GM12878 (cell line): ENCODE measurements around the gene DBN1. TPM values are rescaled to one million over a fixed set of nuclear protein-coding genes. Genes with fewer than 3 reads are reported as not detected.
A peak's percentile ranks its signal among the peaks of the same experiment; 100 is the strongest.

ENCODE experiments used
- ATAC-seq: fragments of 200-7000 bp; cut with Tn5 transposase; 3 replicates; pipeline ENCODE4 v1.9.1; 2020; ENCODE audit warnings: mild to moderate bottlenecking, moderate library complexity
- BruUV-seq: library from RNA; stranded (reverse); fragments of 400-500 nt; replicated peaks from 2 replicates; lab custom pipeline; 2021; lab: Mats Ljungman, UMichigan
- CTCF ChIA-PET: fragments of 300-600 bp; sonication (Branson Sonifier 250); formaldehyde crosslinking; extraction: SDS; loops from one replicate; lab custom pipeline; 2021; ENCODE audit warnings: inconsistent platforms; lab: Yijun Ruan, JAX
- POLR2A ChIA-PET: fragments of 350-600 bp; formaldehyde crosslinking; extraction: SDS; loops from one replicate; lab custom pipeline; 2021; ENCODE audit warnings: inconsistent platforms; lab: Charles Lee
- RAD21 ChIA-PET: fragments of 300-600 bp; sonication (Branson Sonifier 250); formaldehyde crosslinking; loops from one replicate; lab custom pipeline; 2023; ENCODE audit warnings: antibody characterized with exemption; ENCODE audit not compliant: unreplicated experiment; lab: Charles Lee
- SMC1A ChIA-PET: fragments of 300-600 bp; sonication (Branson Sonifier 250); formaldehyde crosslinking; loops from one replicate; lab custom pipeline; 2023; ENCODE audit not compliant: unreplicated experiment, uncharacterized antibody; lab: Charles Lee
- DNase-seq: peaks from one replicate; pipeline ENCODE4 v3.0.0-alpha.2; 2011; ENCODE audit warnings: low read depth, low spot score
- FAIRE-seq: peaks from 3 replicates; lab custom pipeline; 2011; peaks lifted over from hg19 to GRCh38; lab: Jason Lieb, UNC
- H2AFZ ChIP-seq: 2 replicates; pipeline ENCODE4 v1.6.0; 2011; ENCODE audit warnings: low read depth, low read length, control low read depth; ENCODE audit not compliant: control insufficient read depth
- H3K27ac ChIP-seq: 2 replicates; pipeline ENCODE4 v1.5.1; 2011; ENCODE audit warnings: control low read depth; ENCODE audit not compliant: control insufficient read depth, insufficient read depth
- H3K27me3 ChIP-seq, 2 experiments: replicated peaks in 1 of 2; 2 replicates each; pipeline versions ENCODE4 v1.6.0 to v1.6.1; 2011; ENCODE audit warnings: low read length in 1 of 2; ENCODE audit not compliant: control insufficient read depth in 2 of 2, insufficient read depth in 2 of 2
- H3K36me3 ChIP-seq, 2 experiments: 2 replicates each; pipeline ENCODE4 v1.5.1; 2011; ENCODE audit warnings: low read length in 1 of 2; ENCODE audit not compliant: control insufficient read depth in 2 of 2, insufficient read depth in 2 of 2
- H3K4me1 ChIP-seq: 2 replicates; pipeline ENCODE4 v1.6.1; 2011; ENCODE audit warnings: mild to moderate bottlenecking, low read length, moderate library complexity, mixed read lengths; ENCODE audit not compliant: control insufficient read depth, insufficient read depth
- H3K4me2 ChIP-seq: 2 replicates; pipeline ENCODE4 v1.6.0; 2011; ENCODE audit warnings: control low read depth; ENCODE audit not compliant: control insufficient read depth, insufficient read depth
- H3K4me3 ChIP-seq: fragments of 200-600 bp; sonication (generic); 2 replicates; pipeline ENCODE4 v1.5.1; 2016
- H3K79me2 ChIP-seq: 2 replicates; pipeline ENCODE4 v1.6.0; 2011; ENCODE audit warnings: low read length; ENCODE audit not compliant: control insufficient read depth, insufficient read depth
- H3K9ac ChIP-seq: 2 replicates; pipeline ENCODE4 v1.8.0; 2011; ENCODE audit warnings: low read length, control low read depth, mixed read lengths; ENCODE audit not compliant: control insufficient read depth, insufficient read depth
- H3K9me3 ChIP-seq: replicated peaks from 3 replicates; pipeline ENCODE4 v1.5.1; 2011; ENCODE audit warnings: mild to moderate bottlenecking, low read length; ENCODE audit not compliant: control insufficient read depth, insufficient read depth
- H4K20me1 ChIP-seq: 2 replicates; pipeline ENCODE4 v1.6.0; 2011; ENCODE audit not compliant: control insufficient read depth, insufficient read depth
- CTCF ChIP-seq, 3 experiments: IDR thresholded peaks in 2 of 3; conservative IDR thresholded peaks in 1 of 3; 2 replicates each; pipeline ENCODE4 v1.5.1; 2011; ENCODE audit warnings: low read depth in 3 of 3, low read length in 3 of 3, mild to moderate bottlenecking in 3 of 3, control low read depth in 2 of 3, moderate library complexity in 2 of 3, inconsistent platforms in 1 of 3, mixed read lengths in 1 of 3; ENCODE audit not compliant: control insufficient read depth in 2 of 3, insufficient read depth in 1 of 3; ENCODE audit errors: extremely low read depth in 1 of 3
- FOXM1 ChIP-seq: IDR thresholded peaks from 2 replicates; pipeline ENCODE4 v1.6.1; 2012; ENCODE audit warnings: low read depth, mild to moderate bottlenecking, inconsistent platforms, low read length, moderate library complexity
- MYB ChIP-seq: fragments of 150-350 bp; IDR thresholded peaks from 2 replicates; pipeline ENCODE4 v1.6.1; 2014; ENCODE audit warnings: mild to moderate bottlenecking, low read depth, low read length, borderline replicate concordance
- POLR2AphosphoS2 ChIP-seq: IDR thresholded peaks from 2 replicates; pipeline ENCODE4 v1.6.1; 2011; ENCODE audit warnings: low read depth, mild to moderate bottlenecking, low read length, improper control_type of control experiment, moderate library complexity
- POU2F2 ChIP-seq: IDR thresholded peaks from 3 replicates; pipeline ENCODE4 v1.6.1; 2011; ENCODE audit warnings: low read depth, mild to moderate bottlenecking, low read length, borderline replicate concordance
- SIN3A ChIP-seq: IDR thresholded peaks from 2 replicates; pipeline ENCODE4 v1.6.1; 2012; ENCODE audit warnings: low read depth, low read length, improper control_type of control experiment
- TAF1 ChIP-seq: IDR thresholded peaks from 2 replicates; pipeline ENCODE4 v1.6.1; 2011; ENCODE audit warnings: mild to moderate bottlenecking, low read depth, low read length, borderline replicate concordance
- WRNIP1 ChIP-seq: IDR thresholded peaks from 2 replicates; pipeline ENCODE4 v1.6.1; 2011; ENCODE audit warnings: low read depth, low read length, improper control_type of control experiment, borderline replicate concordance
- WGBS: methylation state at CpG from one replicate; pipeline ENCODE4 v1.1.6; 2016; ENCODE audit warnings: low lambda C conversion rate; ENCODE audit not compliant: insufficient replicate concordance, insufficient coverage; ENCODE audit errors: missing lambda C conversion rate; 5-methylcytosine and 5-hydroxymethylcytosine counted together
- in situ Hi-C: fragments of 300-500 bp; cut with MboI; formaldehyde crosslinking; loops from 9 replicates; pipeline ENCODE4 v1.14.3; 2018; ENCODE audit warnings: mixed read lengths
- intact Hi-C: fragments of 100-400 bp; cut with micrococcal nuclease; formaldehyde crosslinking; loops from one replicate; pipeline ENCODE4 v1.14.2; 2022; ENCODE audit not compliant: unreplicated experiment
- polyA plus RNA-seq, 11 experiments: library from polyadenylated mRNA; depleted of rRNA in 4 of 11; unstranded in 6 of 11; stranded (reverse) in 5 of 11; fragments of >200 nt; fragmentation: Nextera tagmentation in 4 of 11; fragmentation: Illumina TruSeq in 1 of 11; extraction: Ambion mirVana in 4 of 11; extraction: Trizol in 1 of 11; gene quantifications; 1 replicate in 1 of 11; 2 replicates in 10 of 11; pipeline versions ENCODE4 v1.2.1 to v1.2.3, GENCODE V29; 2011 to 2016; ENCODE audit warnings: inconsistent platforms in 2 of 11, missing spikeins in 2 of 11, low read depth in 1 of 11
- total RNA-seq, 4 experiments: library from RNA; depleted of rRNA in 3 of 4; stranded (reverse); fragments of >200 nt in 3 of 4; fragmentation: Illumina TruSeq in 1 of 4; extraction: Trizol in 1 of 4; gene quantifications; 2 replicates each; pipeline versions ENCODE4 v1.2.1 to v1.2.3, GENCODE V29; 2013 to 2021
- TF ChIP-seq, protein P1 (sequence below): fragments of 450-650 bp; IDR thresholded peaks from 2 replicates; pipeline ENCODE4 v1.6.1; 2017; ENCODE audit warnings: mild to moderate bottlenecking, moderate library complexity
- TF ChIP-seq, protein P2 (sequence below): IDR thresholded peaks from 2 replicates; pipeline ENCODE4 v1.6.1; 2012; ENCODE audit warnings: improper control_type of control experiment, low read depth, low read length; ENCODE audit not compliant: insufficient replicate concordance

Gene DBN1
- total and polyA plus RNA-seq, 10 of the 15 experiments (the other 5 are each of a cell fraction or from before 2014, with no cell fraction given) = 0.18 to 81.0 (median 27.9) TPM

- intact Hi-C loops (loop anchor here (5.0 to 10.0 kb wide), 2 partner anchors 95 to 393 kb away; partner anchors contain the start of gene B4GALT7), in situ Hi-C loops (no loop called here)
- ATAC-seq = peak; percentile 31
- Histone ChIP-seq H3K4me3 (peak overlapping the region; percentile 87), H3K9me3 (no peaks in the 10 kb centered on the region), H3K4me1 (peaks cover 50% of the 10 kb centered on the region), H3K79me2 (peaks cover 35% of the 10 kb centered on the region), H3K4me2 (peak overlapping the region; percentile 97), H3K36me3 (peaks cover 13 to 34% of the 10 kb centered on the region in 2 experiments; a peak in 3 of 4 replicates), H3K9ac (peak overlapping the region; percentile 90), H3K27me3 (no peaks in the 10 kb centered on the region), H2AFZ (no peak overlapping the region; the same call in 1 of the 2 replicates), H4K20me1 (no peaks in the 10 kb centered on the region), H3K27ac (peak overlapping the region; percentile 87)
- DNase-seq = no peak
- RAD21 ChIA-PET = interaction anchor here (1.0 to 3.4 kb wide), 9 partner anchors 10 to 198 kb away, joined by 3 to 17 read pairs (median 5); partner anchors contain the start of genes PDLIM7 and TMED9
- no TSS peak for BruUV-seq
- POLR2A ChIA-PET = interaction anchor here (0.7 to 3.5 kb wide), 8 partner anchors 9 to 195 kb away, joined by 3 to 19 read pairs (median 4); partner anchors contain the start of genes DDX41 and PDLIM7
- peak; percentile 91 for FAIRE-seq
- WGBS = 11% methylated on average over 17 of the region's 17 CpGs
- CTCF ChIA-PET = interaction anchor here (1.0 to 6.2 kb wide), 9 partner anchors 10 to 198 kb away, joined by 3 to 38 read pairs (median 17); partner anchors contain the start of gene PDLIM7
- SMC1A ChIA-PET = interaction anchor here (0.8 to 2.4 kb wide), 9 partner anchors 10 to 198 kb away, joined by 3 to 10 read pairs (median 5); partner anchors contain the start of gene PDLIM7
- TF ChIP-seq, protein P1, sequence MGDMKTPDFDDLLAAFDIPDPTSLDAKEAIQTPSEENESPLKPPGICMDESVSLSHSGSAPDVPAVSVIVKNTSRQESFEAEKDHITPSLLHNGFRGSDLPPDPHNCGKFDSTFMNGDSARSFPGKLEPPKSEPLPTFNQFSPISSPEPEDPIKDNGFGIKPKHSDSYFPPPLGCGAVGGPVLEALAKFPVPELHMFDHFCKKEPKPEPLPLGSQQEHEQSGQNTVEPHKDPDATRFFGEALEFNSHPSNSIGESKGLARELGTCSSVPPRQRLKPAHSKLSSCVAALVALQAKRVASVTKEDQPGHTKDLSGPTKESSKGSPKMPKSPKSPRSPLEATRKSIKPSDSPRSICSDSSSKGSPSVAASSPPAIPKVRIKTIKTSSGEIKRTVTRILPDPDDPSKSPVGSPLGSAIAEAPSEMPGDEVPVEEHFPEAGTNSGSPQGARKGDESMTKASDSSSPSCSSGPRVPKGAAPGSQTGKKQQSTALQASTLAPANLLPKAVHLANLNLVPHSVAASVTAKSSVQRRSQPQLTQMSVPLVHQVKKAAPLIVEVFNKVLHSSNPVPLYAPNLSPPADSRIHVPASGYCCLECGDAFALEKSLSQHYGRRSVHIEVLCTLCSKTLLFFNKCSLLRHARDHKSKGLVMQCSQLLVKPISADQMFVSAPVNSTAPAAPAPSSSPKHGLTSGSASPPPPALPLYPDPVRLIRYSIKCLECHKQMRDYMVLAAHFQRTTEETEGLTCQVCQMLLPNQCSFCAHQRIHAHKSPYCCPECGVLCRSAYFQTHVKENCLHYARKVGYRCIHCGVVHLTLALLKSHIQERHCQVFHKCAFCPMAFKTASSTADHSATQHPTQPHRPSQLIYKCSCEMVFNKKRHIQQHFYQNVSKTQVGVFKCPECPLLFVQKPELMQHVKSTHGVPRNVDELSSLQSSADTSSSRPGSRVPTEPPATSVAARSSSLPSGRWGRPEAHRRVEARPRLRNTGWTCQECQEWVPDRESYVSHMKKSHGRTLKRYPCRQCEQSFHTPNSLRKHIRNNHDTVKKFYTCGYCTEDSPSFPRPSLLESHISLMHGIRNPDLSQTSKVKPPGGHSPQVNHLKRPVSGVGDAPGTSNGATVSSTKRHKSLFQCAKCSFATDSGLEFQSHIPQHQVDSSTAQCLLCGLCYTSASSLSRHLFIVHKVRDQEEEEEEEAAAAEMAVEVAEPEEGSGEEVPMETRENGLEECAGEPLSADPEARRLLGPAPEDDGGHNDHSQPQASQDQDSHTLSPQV = no peak
- TF ChIP-seq POLR2AphosphoS2 (0 out of 2 replicates have a peak, but pooled peaks have one; percentile 10), WRNIP1 (no peak), POU2F2 (no peak), SIN3A (no peak), CTCF (IDR thresholded peaks at IDR 0.05 in 2 of 3, conservative IDR thresholded peaks at IDR 0.05 in 1 of 3; ENCODE audit: control insufficient read depth in 2 of 3, extremely low read depth in 1 of 3, insufficient read depth in 1 of 3, low read depth in 3 of 3, low read length in 3 of 3) (peak in 2 of 3 experiments; percentile 16 to 35; a peak in 1 of 6 replicates), FOXM1 (no peak), TAF1 (no peak), MYB (no peak)
- TF ChIP-seq, protein P2, sequence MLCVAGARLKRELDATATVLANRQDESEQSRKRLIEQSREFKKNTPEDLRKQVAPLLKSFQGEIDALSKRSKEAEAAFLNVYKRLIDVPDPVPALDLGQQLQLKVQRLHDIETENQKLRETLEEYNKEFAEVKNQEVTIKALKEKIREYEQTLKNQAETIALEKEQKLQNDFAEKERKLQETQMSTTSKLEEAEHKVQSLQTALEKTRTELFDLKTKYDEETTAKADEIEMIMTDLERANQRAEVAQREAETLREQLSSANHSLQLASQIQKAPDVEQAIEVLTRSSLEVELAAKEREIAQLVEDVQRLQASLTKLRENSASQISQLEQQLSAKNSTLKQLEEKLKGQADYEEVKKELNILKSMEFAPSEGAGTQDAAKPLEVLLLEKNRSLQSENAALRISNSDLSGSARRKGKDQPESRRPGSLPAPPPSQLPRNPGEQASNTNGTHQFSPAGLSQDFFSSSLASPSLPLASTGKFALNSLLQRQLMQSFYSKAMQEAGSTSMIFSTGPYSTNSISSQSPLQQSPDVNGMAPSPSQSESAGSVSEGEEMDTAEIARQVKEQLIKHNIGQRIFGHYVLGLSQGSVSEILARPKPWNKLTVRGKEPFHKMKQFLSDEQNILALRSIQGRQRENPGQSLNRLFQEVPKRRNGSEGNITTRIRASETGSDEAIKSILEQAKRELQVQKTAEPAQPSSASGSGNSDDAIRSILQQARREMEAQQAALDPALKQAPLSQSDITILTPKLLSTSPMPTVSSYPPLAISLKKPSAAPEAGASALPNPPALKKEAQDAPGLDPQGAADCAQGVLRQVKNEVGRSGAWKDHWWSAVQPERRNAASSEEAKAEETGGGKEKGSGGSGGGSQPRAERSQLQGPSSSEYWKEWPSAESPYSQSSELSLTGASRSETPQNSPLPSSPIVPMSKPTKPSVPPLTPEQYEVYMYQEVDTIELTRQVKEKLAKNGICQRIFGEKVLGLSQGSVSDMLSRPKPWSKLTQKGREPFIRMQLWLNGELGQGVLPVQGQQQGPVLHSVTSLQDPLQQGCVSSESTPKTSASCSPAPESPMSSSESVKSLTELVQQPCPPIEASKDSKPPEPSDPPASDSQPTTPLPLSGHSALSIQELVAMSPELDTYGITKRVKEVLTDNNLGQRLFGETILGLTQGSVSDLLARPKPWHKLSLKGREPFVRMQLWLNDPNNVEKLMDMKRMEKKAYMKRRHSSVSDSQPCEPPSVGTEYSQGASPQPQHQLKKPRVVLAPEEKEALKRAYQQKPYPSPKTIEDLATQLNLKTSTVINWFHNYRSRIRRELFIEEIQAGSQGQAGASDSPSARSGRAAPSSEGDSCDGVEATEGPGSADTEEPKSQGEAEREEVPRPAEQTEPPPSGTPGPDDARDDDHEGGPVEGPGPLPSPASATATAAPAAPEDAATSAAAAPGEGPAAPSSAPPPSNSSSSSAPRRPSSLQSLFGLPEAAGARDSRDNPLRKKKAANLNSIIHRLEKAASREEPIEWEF = no peak
These were observed 34.3 kb upstream of the DBN1 start for GRCh38 chr5:177507596-177508220.
